Dermis microvascular lymphatic vessel endothelial cell (primary cell): ENCODE measurements around the gene RGS3. TPM values are rescaled to one million over a fixed set of nuclear protein-coding genes. Genes with fewer than 3 reads are reported as not detected.
A peak's percentile ranks its signal among the peaks of the same experiment; 100 is the strongest.

Experiments used
- DNase-seq, 2 donors: peaks; one replicate each; pipeline versions ENCODE4 v3.0.0 to v3.0.0-alpha.2; 2010; ENCODE audit warnings: low read depth in 2 of 2
- total RNA-seq: library from RNA; depleted of rRNA; stranded (reverse); fragments of >200 nt; gene quantifications from 2 replicates; pipeline ENCODE4 v1.2.1, GENCODE V29; 2014

The RGS3 gene
- total RNA-seq, 1 donor from 2014 or later, result 180 TPM

GRCh38 chr9:113617550-113617949 is 154.0 kb downstream of the RGS3 start:
- no peak for DNase-seq

GRCh38 chr9:113618836-113619490 is 155.4 kb downstream of the RGS3 start:
- no peak for DNase-seq

GRCh38 chr9:113619491-113620376 is 156.2 kb downstream of the RGS3 start:
- no peak for DNase-seq

- peak; percentile 88 to 93 for DNase-seq
Observed at GRCh38 chr9:113620377-113621161, 157.0 kb downstream of the RGS3 start.

GRCh38 chr9:113621309-113621791 is 157.8 kb downstream of the RGS3 start:
- peak in 1 of 2 donors; percentile 87 for DNase-seq

GRCh38 chr9:113621980-113622379 is 158.5 kb downstream of the RGS3 start:
- DNase-seq, result no peak

- peak; percentile 68 to 88 for DNase-seq
Observed at GRCh38 chr9:113622600-113623400, 159.3 kb downstream of the RGS3 start.

GRCh38 chr9:113623851-113624485 is 160.4 kb downstream of the RGS3 start:
- DNase-seq, result no peak

GRCh38 chr9:113624721-113625120 is 161.2 kb downstream of the RGS3 start:
- no peak for DNase-seq

- DNase-seq, result no peak
Observed at GRCh38 chr9:113625486-113625885, 162.0 kb downstream of the RGS3 start.

- DNase-seq, result no peak
Observed at GRCh38 chr9:113626735-113627495, 163.4 kb downstream of the RGS3 start.

GRCh38 chr9:113628621-113629020 is 165.1 kb downstream of the RGS3 start:
- DNase-seq, result no peak

- no peak for DNase-seq
Observed at GRCh38 chr9:113630386-113631136, 167.0 kb downstream of the RGS3 start.

- no peak for DNase-seq
Observed at GRCh38 chr9:113631137-113631765, 167.7 kb downstream of the RGS3 start.

GRCh38 chr9:113631871-113632665 is 168.5 kb downstream of the RGS3 start:
- DNase-seq, result no peak

- DNase-seq, result no peak
Observed at GRCh38 chr9:113632776-113633590, 169.5 kb downstream of the RGS3 start.
